CD4-positive, CD25-positive, alpha-beta regulatory T cell (primary cell): ENCODE measurements around the gene DAAM1. TPM values are rescaled to one million over a fixed set of nuclear protein-coding genes. Genes with fewer than 3 reads are reported as not detected.
A peak's percentile ranks its signal among the peaks of the same experiment; 100 is the strongest.

ENCODE experiments used
- ATAC-seq, 2 donors: fragments of 150-1000 bp; cut with Tn5 transposase; one replicate each; pipeline ENCODE4 v1.10.0; 2021; ENCODE audit warnings: low read depth in 2 of 2, moderate number of reproducible peaks in 2 of 2, moderate library complexity in 1 of 2
- DNase-seq, 3 donors: peaks; one replicate each; pipeline versions ENCODE4 v3.0.0 to v3.0.0-alpha.2; 2012 to 2022; ENCODE audit warnings: mixed read lengths in 1 of 3
- H3K27ac ChIP-seq: one replicate; pipeline ENCODE4 v1.7.0; 2013; ENCODE audit warnings: mild to moderate bottlenecking, low read length; ENCODE audit not compliant: insufficient read depth, poor library complexity, severe bottlenecking
- H3K27me3 ChIP-seq: one replicate; pipeline ENCODE4 v1.7.0; 2013; ENCODE audit warnings: low read length; ENCODE audit not compliant: control insufficient read depth, insufficient read depth
- H3K36me3 ChIP-seq: one replicate; pipeline ENCODE4 v1.7.0; 2013; ENCODE audit warnings: mild to moderate bottlenecking, low read length, moderate library complexity; ENCODE audit not compliant: control insufficient read depth, insufficient read depth
- H3K4me1 ChIP-seq: 2 replicates; pipeline ENCODE4 v1.7.0; 2013; ENCODE audit warnings: mild to moderate bottlenecking, low read length; ENCODE audit not compliant: insufficient read depth, control insufficient read depth, poor library complexity, severe bottlenecking
- H3K4me3 ChIP-seq: one replicate; pipeline ENCODE4 v1.7.0; 2013; ENCODE audit warnings: low read depth, mild to moderate bottlenecking, low read length, moderate library complexity
- H3K9me3 ChIP-seq, 2 experiments: 1 replicate in 1 of 2; 2 replicates in 1 of 2; pipeline ENCODE4 v1.7.0; 2013; ENCODE audit warnings: low read length in 2 of 2, mild to moderate bottlenecking in 1 of 2, moderate library complexity in 1 of 2; ENCODE audit not compliant: control insufficient read depth in 2 of 2
- H3K27ac Mint-ChIP-seq, 3 donors: one replicate each; pipeline ENCODE4 v1.8.0; 2020 to 2022; ENCODE audit warnings: mild to moderate bottlenecking in 3 of 3, mixed read lengths in 3 of 3, moderate library complexity in 2 of 3
- H3K27me3 Mint-ChIP-seq: one replicate; pipeline ENCODE4 v1.8.0; 2022; ENCODE audit warnings: mild to moderate bottlenecking, mixed read lengths
- H3K36me3 Mint-ChIP-seq: one replicate; pipeline ENCODE4 v1.8.0; 2020; ENCODE audit warnings: mixed read lengths
- H3K4me1 Mint-ChIP-seq, 4 donors: one replicate each; pipeline ENCODE4 v1.8.0; 2020 to 2022; ENCODE audit warnings: mixed read lengths in 4 of 4, mild to moderate bottlenecking in 1 of 4
- H3K4me3 Mint-ChIP-seq, 4 donors: one replicate each; pipeline ENCODE4 v1.8.0; 2020 to 2022; ENCODE audit warnings: mild to moderate bottlenecking in 4 of 4, mixed read lengths in 4 of 4, moderate library complexity in 3 of 4
- H3K9me3 Mint-ChIP-seq, 7 donors: one replicate each; pipeline ENCODE4 v1.8.0; 2020 to 2022; ENCODE audit warnings: mixed read lengths in 7 of 7, mild to moderate bottlenecking in 3 of 7, moderate library complexity in 2 of 7
- polyA plus RNA-seq, 4 donors: library from polyadenylated mRNA; unstranded; fragments of 300-500 nt; fragmentation: Illumina TruSeq; gene quantifications; one replicate each; pipeline ENCODE4 v1.2.3, GENCODE V29; 2021
- total RNA-seq: library from RNA; stranded (reverse); gene quantifications from one replicate; pipeline ENCODE4 v1.2.3, GENCODE V29; 2022

Gene DAAM1
- total and polyA plus RNA-seq, 5 donors from 2014 or later = 6.1 to 36.5 (median 11.2) TPM

DNA sequence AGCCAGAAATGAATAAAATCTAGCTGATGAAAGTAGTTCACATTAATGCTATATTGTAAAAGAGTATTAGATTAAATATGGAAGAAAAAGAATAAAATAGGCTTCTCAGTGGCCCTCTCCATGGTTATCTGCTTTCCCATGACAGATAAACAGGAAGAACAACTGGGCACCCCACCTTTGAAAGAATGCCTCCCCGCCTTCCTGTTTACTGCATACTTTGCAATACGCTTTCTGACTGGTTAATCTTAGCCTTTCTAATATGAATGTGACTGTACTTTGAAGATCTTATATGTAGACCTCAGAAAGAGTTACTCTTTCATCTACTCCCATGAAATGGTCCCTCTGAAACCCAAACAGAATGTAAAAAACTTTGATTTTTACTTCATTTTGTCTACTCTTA, 34.1 kb upstream of the DAAM1 start:
- H3K27me3 ChIP-seq = peaks cover 5% of the 10 kb centered on the region
- H3K36me3 Mint-ChIP-seq = no peaks in the 10 kb centered on the region
- H3K4me1 ChIP-seq = peaks cover 15% of the 10 kb centered on the region
- DNase-seq (peak in 2 of 3 donors; percentile 31 to 59), ATAC-seq (peak; percentile 53 to 78)
- peak overlapping the region; percentile 37 for H3K27ac ChIP-seq
- H3K4me3 ChIP-seq = peak overlapping the region; percentile 52
- no peaks in the 10 kb centered on the region for H3K9me3 ChIP-seq
- peaks cover 0 to 6% (median 0%) of the 10 kb centered on the region in 7 donors for H3K9me3 Mint-ChIP-seq
- peaks cover 11 to 32% (median 28%) of the 10 kb centered on the region in 4 donors for H3K4me1 Mint-ChIP-seq
- H3K27ac Mint-ChIP-seq = peak overlapping the region; percentile 52 to 78 (median 72)
- peak overlapping the region in 3 of 4 donors; percentile 13 to 16 (median 15) for H3K4me3 Mint-ChIP-seq
- no peaks in the 10 kb centered on the region for H3K36me3 ChIP-seq
- peaks cover 5% of the 10 kb centered on the region for H3K27me3 Mint-ChIP-seq

DNA sequence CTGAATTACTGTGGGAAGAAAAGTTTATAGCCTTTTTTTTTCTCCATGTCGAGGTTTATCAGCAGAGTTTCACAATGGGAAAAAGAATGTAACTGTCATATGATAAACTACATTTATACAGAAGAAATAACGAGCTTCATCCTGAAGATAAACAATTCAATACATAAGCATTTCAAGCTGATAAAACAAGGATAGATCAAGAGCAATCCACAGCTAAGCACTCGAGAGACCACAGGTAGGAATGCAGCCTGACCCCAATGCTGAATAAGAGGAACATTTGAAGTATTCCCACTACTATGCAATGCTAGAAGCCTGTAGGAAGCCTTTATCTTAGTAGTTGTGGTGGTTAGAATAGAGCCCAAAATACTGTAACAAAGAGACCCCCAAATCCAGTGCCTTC, 32.6 kb upstream of the DAAM1 start:
- Mint-ChIP-seq H3K4me3 (no peak overlapping the region), H3K9me3 (peaks cover 0 to 4% (median 0%) of the 10 kb centered on the region in 7 donors), H3K27me3 (peaks cover 4% of the 10 kb centered on the region), H3K4me1 (peaks cover 11 to 32% (median 27%) of the 10 kb centered on the region in 4 donors), H3K27ac (no peak overlapping the region), H3K36me3 (no peaks in the 10 kb centered on the region)
- ATAC-seq (no peak), DNase-seq (no peak)
- H3K27ac ChIP-seq = no peak overlapping the region
- peaks cover 5% of the 10 kb centered on the region for H3K27me3 ChIP-seq
- no peak overlapping the region for H3K4me3 ChIP-seq
- H3K4me1 ChIP-seq = peaks cover 15% of the 10 kb centered on the region
- no peaks in the 10 kb centered on the region for H3K36me3 ChIP-seq
- H3K9me3 ChIP-seq = no peaks in the 10 kb centered on the region

DNA sequence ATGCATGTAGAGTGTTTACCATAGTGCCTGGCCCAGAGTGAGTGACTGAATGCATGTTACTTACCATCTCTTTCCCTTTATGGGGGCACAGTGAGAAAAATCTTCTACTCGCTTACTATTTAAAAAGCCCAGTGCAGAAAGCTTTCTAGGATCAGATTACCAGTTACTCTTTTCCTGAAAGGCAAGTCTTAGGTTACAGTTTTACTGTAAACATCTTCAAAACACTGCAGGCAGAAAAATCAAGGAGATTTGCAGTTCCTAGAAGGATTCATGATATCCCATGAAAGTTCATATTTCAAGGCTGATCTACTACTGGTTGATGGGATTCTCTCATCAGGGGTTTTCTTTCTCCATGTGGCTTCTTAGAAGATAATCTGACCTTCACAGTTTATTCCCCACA, 29.3 kb upstream of the DAAM1 start:
- no peak overlapping the region for H3K27ac ChIP-seq
- H3K27me3 ChIP-seq = peaks cover 8% of the 10 kb centered on the region
- Mint-ChIP-seq H3K27me3 (peaks cover 9% of the 10 kb centered on the region), H3K4me1 (peaks cover 14 to 23% (median 20%) of the 10 kb centered on the region in 4 donors), H3K4me3 (no peak overlapping the region), H3K9me3 (peaks cover 0 to 4% (median 0%) of the 10 kb centered on the region in 7 donors), H3K36me3 (no peaks in the 10 kb centered on the region), H3K27ac (no peak overlapping the region)
- H3K4me3 ChIP-seq = no peak overlapping the region
- H3K9me3 ChIP-seq = no peaks in the 10 kb centered on the region
- no peaks in the 10 kb centered on the region for H3K36me3 ChIP-seq
- no peak for DNase-seq
- ATAC-seq = no peak
- H3K4me1 ChIP-seq = peaks cover 14% of the 10 kb centered on the region

- Mint-ChIP-seq H3K36me3 (no peaks in the 10 kb centered on the region), H3K4me3 (no peak overlapping the region), H3K27me3 (peaks cover 9% of the 10 kb centered on the region), H3K27ac (no peak overlapping the region), H3K4me1 (peaks cover 7 to 13% (median 10%) of the 10 kb centered on the region in 4 donors), H3K9me3 (peaks cover 0 to 4% (median 0%) of the 10 kb centered on the region in 7 donors)
- Histone ChIP-seq H3K27ac (no peak overlapping the region), H3K4me1 (peaks cover 4% of the 10 kb centered on the region), H3K9me3 (no peaks in the 10 kb centered on the region), H3K27me3 (peaks cover 10% of the 10 kb centered on the region), H3K36me3 (no peaks in the 10 kb centered on the region), H3K4me3 (no peak overlapping the region)
- DNase-seq (no peak), ATAC-seq (no peak)
These were observed 28.0 kb upstream of the DAAM1 start for GRCh38 chr14:59160506-59160905.

- peak overlapping the region in 1 of 4 donors; percentile 21 for H3K4me3 Mint-ChIP-seq
- H3K9me3 ChIP-seq = no peaks in the 10 kb centered on the region
- H3K27me3 ChIP-seq = peaks cover 10% of the 10 kb centered on the region
- H3K27ac ChIP-seq = no peak overlapping the region
- DNase-seq (peak in 1 of 3 donors; percentile 5), ATAC-seq (no peak)
- H3K36me3 Mint-ChIP-seq = no peaks in the 10 kb centered on the region
- H3K4me1 Mint-ChIP-seq = peaks cover 2 to 7% (median 5%) of the 10 kb centered on the region in 4 donors
- no peak overlapping the region for H3K27ac Mint-ChIP-seq
- H3K4me3 ChIP-seq = no peak overlapping the region
- peaks cover 4% of the 10 kb centered on the region for H3K4me1 ChIP-seq
- no peaks in the 10 kb centered on the region for H3K36me3 ChIP-seq
- H3K9me3 Mint-ChIP-seq = peaks cover 0 to 4% (median 0%) of the 10 kb centered on the region in 7 donors
- peaks cover 9% of the 10 kb centered on the region for H3K27me3 Mint-ChIP-seq
These were observed 26.8 kb upstream of the DAAM1 start for GRCh38 chr14:59161561-59162175.

- Mint-ChIP-seq H3K27ac (peak overlapping the region in 1 of 3 donors; percentile 67), H3K4me3 (peak overlapping the region in 1 of 4 donors; percentile 77), H3K36me3 (no peaks in the 10 kb centered on the region), H3K9me3 (peaks cover 0 to 6% (median 0%) of the 10 kb centered on the region in 7 donors), H3K27me3 (peaks cover 19% of the 10 kb centered on the region), H3K4me1 (peaks cover 0 to 5% (median 3%) of the 10 kb centered on the region in 4 donors)
- H3K9me3 ChIP-seq = no peaks in the 10 kb centered on the region
- H3K4me3 ChIP-seq = no peak overlapping the region
- peaks cover 5% of the 10 kb centered on the region for H3K27me3 ChIP-seq
- no peak for DNase-seq
- no peak for ATAC-seq
- H3K27ac ChIP-seq = no peak overlapping the region
- no peaks in the 10 kb centered on the region for H3K36me3 ChIP-seq
- H3K4me1 ChIP-seq = peaks cover 4% of the 10 kb centered on the region
These were observed 22.2 kb upstream of the DAAM1 start for GRCh38 chr14:59166258-59166657.

GRCh38 chr14:59175404-59175803, 13.1 kb upstream of the DAAM1 start:
- peaks cover 17% of the 10 kb centered on the region for H3K27me3 ChIP-seq
- H3K4me3 Mint-ChIP-seq = no peak overlapping the region
- peaks cover 0 to 2% (median 0%) of the 10 kb centered on the region in 4 donors for H3K4me1 Mint-ChIP-seq
- peaks cover 25% of the 10 kb centered on the region for H3K27me3 Mint-ChIP-seq
- H3K4me3 ChIP-seq = no peak overlapping the region
- ATAC-seq (no peak), DNase-seq (no peak)
- H3K27ac Mint-ChIP-seq = peak overlapping the region in 1 of 3 donors; percentile 43
- no peaks in the 10 kb centered on the region for H3K36me3 Mint-ChIP-seq
- H3K9me3 ChIP-seq = no peaks in the 10 kb centered on the region
- H3K27ac ChIP-seq = no peak overlapping the region
- H3K36me3 ChIP-seq = no peaks in the 10 kb centered on the region
- peaks cover 0 to 3% (median 0%) of the 10 kb centered on the region in 7 donors for H3K9me3 Mint-ChIP-seq
- H3K4me1 ChIP-seq = no peaks in the 10 kb centered on the region

DNA sequence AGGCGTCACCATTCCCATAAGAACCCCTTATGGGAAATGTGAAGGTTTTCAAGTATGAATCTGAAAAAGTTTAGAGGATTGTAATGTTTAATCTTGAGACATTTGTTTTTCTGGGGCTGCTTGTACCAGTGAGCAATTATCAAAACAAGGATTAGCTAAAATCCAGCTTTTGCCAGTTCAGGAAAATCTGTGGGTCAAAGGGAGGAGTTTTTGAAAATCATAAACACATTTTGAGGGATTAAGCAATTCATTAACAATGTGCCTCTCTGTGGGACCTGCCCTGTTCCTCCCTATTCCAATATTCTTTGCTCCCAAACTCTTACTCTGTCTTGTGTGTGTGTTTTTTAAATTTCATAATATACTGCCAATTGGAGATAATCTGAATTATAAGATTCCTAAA, 11.7 kb upstream of the DAAM1 start:
- Mint-ChIP-seq H3K9me3 (no peaks in the 10 kb centered on the region), H3K27me3 (peaks cover 27% of the 10 kb centered on the region), H3K27ac (no peak overlapping the region), H3K36me3 (no peaks in the 10 kb centered on the region), H3K4me3 (no peak overlapping the region), H3K4me1 (peaks cover 0 to 2% (median 0%) of the 10 kb centered on the region in 4 donors)
- DNase-seq = no peak
- Histone ChIP-seq H3K27me3 (peaks cover 24% of the 10 kb centered on the region), H3K27ac (no peak overlapping the region), H3K4me3 (no peak overlapping the region), H3K36me3 (no peaks in the 10 kb centered on the region), H3K9me3 (no peaks in the 10 kb centered on the region), H3K4me1 (no peaks in the 10 kb centered on the region)
- ATAC-seq = no peak
